PC-3 (cell line): ENCODE measurements around the gene FAR1.

ENCODE experiments used
- EZH2 ChIP-seq: fragments of 300-600 bp; sonication (generic); IDR thresholded peaks from one replicate; pipeline ENCODE4 v1.6.1; 2017; ENCODE audit warnings: antibody characterized with exemption, mild to moderate bottlenecking, low read length; ENCODE audit not compliant: unreplicated experiment
- TF ChIP-seq, protein P1 (sequence below): fragments of 300-600 bp; sonication (generic); conservative IDR thresholded peaks from 2 replicates; pipeline ENCODE4 v1.5.1; 2017; ENCODE audit warnings: antibody characterized with exemption, low read depth, mild to moderate bottlenecking, low read length

DNA sequence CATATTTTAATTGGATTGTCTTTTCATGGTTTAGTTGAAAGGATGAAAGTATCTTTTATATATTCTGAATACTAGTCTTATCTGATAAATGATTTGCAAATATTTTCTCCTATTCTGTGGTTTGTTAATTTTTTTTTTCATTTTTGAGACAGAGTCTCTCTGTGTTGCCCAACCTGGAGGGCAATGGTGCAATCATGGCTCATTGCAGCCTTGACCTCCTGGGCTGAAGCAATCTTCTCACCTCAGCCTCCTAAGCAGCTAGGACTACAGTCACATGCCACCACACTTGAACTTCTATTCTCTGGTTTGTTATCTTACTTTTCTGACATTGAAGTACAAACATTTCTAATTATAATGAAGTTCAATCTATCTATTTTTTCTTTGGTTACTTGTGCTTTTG lies 30.0 kb upstream of the FAR1 start:
- TF ChIP-seq, protein P1, sequence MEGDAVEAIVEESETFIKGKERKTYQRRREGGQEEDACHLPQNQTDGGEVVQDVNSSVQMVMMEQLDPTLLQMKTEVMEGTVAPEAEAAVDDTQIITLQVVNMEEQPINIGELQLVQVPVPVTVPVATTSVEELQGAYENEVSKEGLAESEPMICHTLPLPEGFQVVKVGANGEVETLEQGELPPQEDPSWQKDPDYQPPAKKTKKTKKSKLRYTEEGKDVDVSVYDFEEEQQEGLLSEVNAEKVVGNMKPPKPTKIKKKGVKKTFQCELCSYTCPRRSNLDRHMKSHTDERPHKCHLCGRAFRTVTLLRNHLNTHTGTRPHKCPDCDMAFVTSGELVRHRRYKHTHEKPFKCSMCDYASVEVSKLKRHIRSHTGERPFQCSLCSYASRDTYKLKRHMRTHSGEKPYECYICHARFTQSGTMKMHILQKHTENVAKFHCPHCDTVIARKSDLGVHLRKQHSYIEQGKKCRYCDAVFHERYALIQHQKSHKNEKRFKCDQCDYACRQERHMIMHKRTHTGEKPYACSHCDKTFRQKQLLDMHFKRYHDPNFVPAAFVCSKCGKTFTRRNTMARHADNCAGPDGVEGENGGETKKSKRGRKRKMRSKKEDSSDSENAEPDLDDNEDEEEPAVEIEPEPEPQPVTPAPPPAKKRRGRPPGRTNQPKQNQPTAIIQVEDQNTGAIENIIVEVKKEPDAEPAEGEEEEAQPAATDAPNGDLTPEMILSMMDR, result no peak
- no peak for TF ChIP-seq EZH2
